ENCODE data around the gene C1R.
A peak's percentile ranks its signal among the peaks of the same experiment; 100 is the strongest.

The C1R gene

GRCh38 chr12:7116916-7117315, 24.7 kb upstream of the C1R start:
- no peak overlapping the region for H3K27ac ChIP-seq
- in situ Hi-C loops (cut with HindIII; ENCODE audit: low pct_ligation_motif_present, low sequenced_read_pairs) = no loop called here
- no peaks in the 10 kb centered on the region for H3K36me3 ChIP-seq (replicated peaks)
- H3K27me3 ChIP-seq (replicated peaks) = no peaks in the 10 kb centered on the region
- no peak for DNase-seq
- H3K4me3 ChIP-seq (ENCODE audit: low read depth, low read length) = no peak overlapping the region
- no peak for TF ChIP-seq CTCF (IDR thresholded peaks at IDR 0.05; ENCODE audit: low read depth, low read length, missing control alignments)

DNA sequence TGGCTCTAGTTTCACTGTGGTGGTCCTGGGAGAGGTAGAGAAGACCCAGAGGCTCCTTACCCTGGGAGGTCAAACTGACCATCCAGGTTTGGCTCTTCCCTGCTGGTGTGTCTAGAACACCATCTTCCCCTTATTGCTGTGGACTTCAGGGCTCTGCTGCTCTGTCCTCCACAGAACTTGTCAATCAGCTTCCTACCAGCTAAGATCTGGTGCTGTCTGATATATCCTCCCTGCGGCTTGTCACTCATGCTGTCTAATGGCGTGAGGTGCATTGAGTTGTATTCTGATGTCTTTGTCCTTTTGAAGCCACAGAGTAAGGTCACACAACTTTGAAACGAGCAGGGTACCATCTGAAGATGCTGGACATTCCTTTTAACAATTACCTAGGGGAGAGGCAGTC, 24.0 kb upstream of the C1R start:
- no peak for DNase-seq
- H3K27me3 ChIP-seq (replicated peaks) = no peaks in the 10 kb centered on the region
- H3K27ac ChIP-seq = no peak overlapping the region
- H3K36me3 ChIP-seq (replicated peaks) = no peaks in the 10 kb centered on the region
- TF ChIP-seq CTCF (IDR thresholded peaks at IDR 0.05; ENCODE audit: low read depth, low read length, missing control alignments) = no peak
- no peak overlapping the region for H3K4me3 ChIP-seq (ENCODE audit: low read depth, low read length)
- in situ Hi-C loops (cut with HindIII; ENCODE audit: low pct_ligation_motif_present, low sequenced_read_pairs) = no loop called here

DNA sequence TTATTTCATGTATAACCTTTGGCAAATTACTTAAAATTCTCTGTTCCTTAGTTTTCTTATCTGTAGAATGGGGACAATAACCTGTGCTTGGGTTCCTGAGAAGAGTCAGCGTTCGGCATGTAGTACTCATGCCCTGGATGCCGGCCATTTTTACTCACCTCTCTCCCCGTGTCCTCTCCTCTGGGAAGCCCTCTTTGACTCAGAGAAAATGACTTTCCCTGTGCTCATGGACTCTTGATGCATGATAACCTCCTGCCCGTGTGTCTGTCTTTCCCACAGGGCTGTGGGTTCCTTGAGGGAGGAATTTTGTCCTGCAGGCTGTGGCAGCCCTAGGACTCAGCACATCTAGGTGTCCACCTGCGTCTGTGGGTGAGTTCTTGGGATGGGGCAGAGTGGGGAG, 22.6 kb upstream of the C1R start:
- in situ Hi-C loops (cut with HindIII; ENCODE audit: low pct_ligation_motif_present, low sequenced_read_pairs) = no loop called here
- Histone ChIP-seq H3K27me3 (replicated peaks) (no peaks in the 10 kb centered on the region), H3K27ac (no peak overlapping the region), H3K4me3 (ENCODE audit: low read depth, low read length) (no peak overlapping the region), H3K36me3 (replicated peaks) (no peaks in the 10 kb centered on the region)
- TF ChIP-seq CTCF (IDR thresholded peaks at IDR 0.05; ENCODE audit: low read depth, low read length, missing control alignments) = no peak
- no peak for DNase-seq

- TF ChIP-seq CTCF (IDR thresholded peaks at IDR 0.05; ENCODE audit: low read depth, low read length, missing control alignments) = no peak
- H3K36me3 ChIP-seq (replicated peaks) = no peaks in the 10 kb centered on the region
- H3K4me3 ChIP-seq (ENCODE audit: low read depth, low read length) = no peak overlapping the region
- H3K27me3 ChIP-seq (replicated peaks) = no peaks in the 10 kb centered on the region
- H3K27ac ChIP-seq = no peak overlapping the region
- DNase-seq = no peak
- in situ Hi-C loops (cut with HindIII; ENCODE audit: low pct_ligation_motif_present, low sequenced_read_pairs) = no loop called here
Measured at GRCh38 chr12:7114008-7114407, 21.8 kb upstream of the C1R start.

DNA sequence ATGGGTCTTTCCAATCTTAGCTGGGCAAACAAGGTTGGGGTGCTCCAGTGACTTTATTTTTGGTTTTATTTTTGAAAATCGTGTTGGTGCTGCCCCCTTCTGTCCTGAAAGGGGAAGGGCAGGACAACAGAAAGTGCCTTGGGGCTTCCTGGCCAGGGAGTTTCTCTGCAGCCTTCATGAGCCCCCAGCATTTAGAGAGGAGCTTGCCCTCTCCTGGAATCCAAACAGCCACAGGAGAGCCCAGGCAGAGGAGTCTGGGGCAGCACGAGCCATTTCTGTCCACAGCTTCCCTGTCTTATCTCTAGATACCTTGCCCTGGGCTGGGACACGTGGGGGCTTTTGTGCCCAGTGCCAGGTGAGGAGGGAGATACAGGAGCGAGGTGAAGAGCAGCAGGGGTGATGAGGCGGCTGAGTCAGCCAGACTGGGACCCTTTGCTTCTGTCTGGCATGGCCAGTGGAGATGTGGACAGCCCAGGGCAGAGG, 21.2 kb upstream of the C1R start:
- H3K36me3 ChIP-seq (replicated peaks) = no peaks in the 10 kb centered on the region
- TF ChIP-seq CTCF (IDR thresholded peaks at IDR 0.05; ENCODE audit: low read depth, low read length, missing control alignments) = peak; percentile 86
- in situ Hi-C loops (cut with HindIII; ENCODE audit: low pct_ligation_motif_present, low sequenced_read_pairs) = no loop called here
- no peak overlapping the region for H3K4me3 ChIP-seq (ENCODE audit: low read depth, low read length)
- DNase-seq = peak; percentile 12
- no peak overlapping the region for H3K27ac ChIP-seq
- no peaks in the 10 kb centered on the region for H3K27me3 ChIP-seq (replicated peaks)

DNA sequence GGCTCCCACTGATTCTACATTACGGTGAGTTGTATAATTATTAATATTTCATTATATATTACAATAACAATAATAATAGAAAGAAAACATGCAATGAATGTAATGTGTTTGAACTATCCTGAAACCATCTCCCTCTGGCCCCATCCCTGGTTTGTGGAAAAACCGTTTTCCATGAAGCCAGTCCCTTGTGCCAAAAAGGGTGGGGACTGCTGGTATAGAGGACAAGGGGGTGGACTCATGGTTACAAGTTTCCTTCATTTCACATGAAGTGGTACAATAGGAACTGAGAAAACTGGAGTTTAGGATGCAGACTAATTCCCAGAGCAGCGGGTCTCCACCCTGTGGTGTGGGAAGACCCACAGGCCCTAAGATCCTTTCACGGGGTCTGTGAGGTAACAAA, 19.8 kb upstream of the C1R start:
- no peak overlapping the region for H3K27ac ChIP-seq
- no peaks in the 10 kb centered on the region for H3K36me3 ChIP-seq (replicated peaks)
- DNase-seq = no peak
- H3K27me3 ChIP-seq (replicated peaks) = no peaks in the 10 kb centered on the region
- in situ Hi-C loops (cut with HindIII; ENCODE audit: low pct_ligation_motif_present, low sequenced_read_pairs) = no loop called here
- no peak overlapping the region for H3K4me3 ChIP-seq (ENCODE audit: low read depth, low read length)
- no peak for TF ChIP-seq CTCF (IDR thresholded peaks at IDR 0.05; ENCODE audit: low read depth, low read length, missing control alignments)

Data from brain microvascular endothelial cell (primary cell).